HCT116 (cell line): ENCODE data around the gene STK4. TPM values are rescaled to one million over a fixed set of nuclear protein-coding genes. Genes with fewer than 3 reads are reported as not detected.

ENCODE experiments used
- ATAC-seq: fragments of 200-7000 bp; cut with Tn5 transposase; 2 replicates; pipeline ENCODE4 v1.9.1; 2020; ENCODE audit warnings: mild to moderate bottlenecking, moderate library complexity
- BruUV-seq: library from RNA; stranded (reverse); fragments of 400-500 nt; replicated peaks from 2 replicates; lab custom pipeline; 2021; lab: Mats Ljungman, UMichigan
- CTCF ChIA-PET: fragments of 300-600 bp; sonication (Branson Sonifier 250); formaldehyde crosslinking; loops from one replicate; lab custom pipeline; 2021; ENCODE audit warnings: antibody characterized with exemption; lab: Charles Lee
- POLR2A ChIA-PET: fragments of 300-600, 350-600 bp; sonication (Branson Sonifier 250); formaldehyde crosslinking; loops from one replicate; lab custom pipeline; 2021; ENCODE audit warnings: antibody characterized with exemption; lab: Charles Lee
- RAD21 ChIA-PET, 2 experiments: fragments of 300-600 bp; sonication (Branson Sonifier 250); formaldehyde crosslinking; loops; one replicate each; lab custom pipeline; 2023; ENCODE audit warnings: low total read pairs in 2 of 2; ENCODE audit not compliant: uncharacterized antibody in 2 of 2, unreplicated experiment in 2 of 2, low non-redundant PET in 1 of 2; lab: Charles Lee
- DNase-seq: peaks from one replicate; pipeline ENCODE4 v3.0.0-alpha.2; 2010; ENCODE audit warnings: low read depth, low spot score
- H2AFZ ChIP-seq: fragments of 200-600 bp; shearing (Covaris generic), sonication (generic); 2 replicates; pipeline ENCODE4 v1.6.1; 2017; ENCODE audit warnings: low read depth, mixed run types, mixed read lengths, antibody characterized with exemption, low read length; ENCODE audit not compliant: poor library complexity, severe bottlenecking
- H3K27ac ChIP-seq: 2 replicates; pipeline ENCODE4 v1.5.1; 2012; ENCODE audit warnings: low read depth, low read length
- H3K27me3 ChIP-seq: fragments of 200-600 bp; sonication (generic); 2 replicates; pipeline ENCODE4 v1.6.1; 2016; ENCODE audit warnings: mixed run types, low read length, mixed read lengths; ENCODE audit not compliant: insufficient read depth
- H3K36me3 ChIP-seq, 2 experiments: fragments of 200-500 bp in 1 of 2; fragments of 200-600 bp in 1 of 2; sonication (Bioruptor generic) in 1 of 2; sonication (generic) in 1 of 2; 2 replicates each; pipeline versions ENCODE4 v1.5.1 to v1.6.1; 2014 to 2016; ENCODE audit warnings: low read length in 2 of 2, inconsistent platforms in 1 of 2, mixed read lengths in 1 of 2, mixed run types in 1 of 2; ENCODE audit not compliant: insufficient read depth in 2 of 2, control insufficient read depth in 1 of 2
- H3K4me1 ChIP-seq, 2 experiments: fragments of 200-600 bp in 1 of 2; sonication (generic) in 1 of 2; 2 replicates each; pipeline versions ENCODE4 v1.5.1 to v1.6.1; 2012 to 2017; ENCODE audit warnings: low read length in 2 of 2, inconsistent platforms in 1 of 2, mild to moderate bottlenecking in 1 of 2, mixed read lengths in 1 of 2, mixed run types in 1 of 2, moderate library complexity in 1 of 2; ENCODE audit not compliant: insufficient read depth in 2 of 2, control insufficient read depth in 1 of 2
- H3K4me2 ChIP-seq: fragments of 200-600 bp; sonication (generic); 2 replicates; pipeline ENCODE4 v1.6.1; 2017; ENCODE audit warnings: mixed run types, low read length, mixed read lengths
- H3K4me3 ChIP-seq, 2 experiments: fragments of 200-600 bp in 1 of 2; sonication (generic) in 1 of 2; replicated peaks in 1 of 2; 2 replicates each; pipeline ENCODE4 v1.5.1; 2011 to 2016; ENCODE audit warnings: low read length in 2 of 2, control low read depth in 1 of 2, low read depth in 1 of 2, mild to moderate bottlenecking in 1 of 2, mixed read lengths in 1 of 2, mixed run types in 1 of 2
- H3K79me2 ChIP-seq: fragments of 200-600 bp; sonication (generic); 2 replicates; pipeline ENCODE4 v1.6.1; 2017; ENCODE audit warnings: mild to moderate bottlenecking, mixed run types, low read length, moderate library complexity, mixed read lengths; ENCODE audit not compliant: insufficient read depth
- H3K9ac ChIP-seq: fragments of 200-600 bp; sonication (generic); 2 replicates; pipeline ENCODE4 v1.6.1; 2016; ENCODE audit warnings: low read length, mixed read lengths
- H3K9me2 ChIP-seq: fragments of 200-600 bp; sonication (generic), shearing (Covaris generic); 2 replicates; pipeline ENCODE4 v1.6.1; 2017; ENCODE audit warnings: mixed run types, mild to moderate bottlenecking, moderate library complexity; ENCODE audit not compliant: insufficient read depth
- H3K9me3 ChIP-seq, 2 experiments: fragments of 200-500 bp in 1 of 2; fragments of 200-600 bp in 1 of 2; sonication (Bioruptor generic) in 1 of 2; sonication (generic) in 1 of 2; 2 replicates each; pipeline ENCODE4 v1.6.1; 2014 to 2017; ENCODE audit warnings: low read length in 2 of 2, mixed read lengths in 2 of 2, inconsistent platforms in 1 of 2, low read depth in 1 of 2, mild to moderate bottlenecking in 1 of 2, mixed run types in 1 of 2, moderate library complexity in 1 of 2; ENCODE audit not compliant: control insufficient read depth in 1 of 2, insufficient read depth in 1 of 2
- H4K20me1 ChIP-seq: fragments of 200-600 bp; sonication (generic), shearing (Covaris generic); 2 replicates; pipeline ENCODE4 v1.6.1; 2017; ENCODE audit warnings: mixed run types, mild to moderate bottlenecking, moderate library complexity; ENCODE audit not compliant: insufficient read depth
- CEBPB ChIP-seq: IDR thresholded peaks from 2 replicates; pipeline ENCODE4 v1.6.1; 2012; ENCODE audit warnings: low read depth
- EGR1 ChIP-seq: IDR thresholded peaks from 2 replicates; pipeline ENCODE4 v1.6.1; 2012; ENCODE audit warnings: low read depth
- ELF1 ChIP-seq: IDR thresholded peaks from 2 replicates; pipeline ENCODE4 v1.6.1; 2012; ENCODE audit warnings: low read depth, borderline replicate concordance
- EZH2 ChIP-seq: fragments of 200-600 bp; sonication (generic); IDR thresholded peaks from 2 replicates; pipeline ENCODE4 v1.6.1; 2017; ENCODE audit warnings: antibody characterized with exemption, mixed run types
- JUND ChIP-seq: IDR thresholded peaks from 2 replicates; pipeline ENCODE4 v1.6.1; 2012
- MAX ChIP-seq: IDR thresholded peaks from 2 replicates; pipeline ENCODE4 v1.6.1; 2012
- POLR2A ChIP-seq: IDR thresholded peaks from 2 replicates; pipeline ENCODE4 v1.7.0; 2011; ENCODE audit warnings: borderline replicate concordance; ENCODE audit not compliant: insufficient read depth, insufficient read length; ENCODE audit errors: extremely low read depth
- POLR2AphosphoS5 ChIP-seq: IDR thresholded peaks from 2 replicates; pipeline ENCODE4 v1.6.1; 2011; ENCODE audit warnings: mild to moderate bottlenecking, low read depth, low read length, moderate library complexity
- RAD21 ChIP-seq: IDR thresholded peaks from 2 replicates; pipeline ENCODE4 v1.6.1; 2012; ENCODE audit warnings: low read depth, mild to moderate bottlenecking
- SP1 ChIP-seq: IDR thresholded peaks from 2 replicates; pipeline ENCODE4 v1.6.1; 2012; ENCODE audit warnings: low read depth
- TCF7L2 ChIP-seq: IDR thresholded peaks from 2 replicates; pipeline ENCODE4 v1.7.0; 2011; ENCODE audit warnings: borderline replicate concordance, inconsistent platforms; ENCODE audit not compliant: insufficient read depth, insufficient read length; ENCODE audit errors: extremely low read depth
- YY1 ChIP-seq: IDR thresholded peaks from 2 replicates; pipeline ENCODE4 v1.6.1; 2011; ENCODE audit warnings: low read length, low read depth, moderate library complexity, mild to moderate bottlenecking; ENCODE audit not compliant: insufficient replicate concordance; ENCODE audit errors: extremely low read depth
- ZFX ChIP-seq: fragments of 450-650 bp; IDR thresholded peaks from 2 replicates; pipeline ENCODE4 v1.6.1; 2017
- intact Hi-C: fragments of 100-400 bp; cut with micrococcal nuclease; formaldehyde crosslinking; loops from 2 replicates; pipeline ENCODE4 v1.10.0; 2022
- total RNA-seq: library from RNA; stranded (reverse); gene quantifications from one replicate; pipeline ENCODE4 v1.2.1, GENCODE V29; 2021; ENCODE audit not compliant: unreplicated experiment

Gene STK4
- total RNA-seq, 1 experiment from 2014 or later, result 45.4 TPM

- TF ChIP-seq YY1, result no peak
- TF ChIP-seq CEBPB, result peak; percentile 70
- no peak for TF ChIP-seq SP1
These were observed 104.8 kb downstream of the STK4 start (continued) for GRCh38 chr20:45070932-45071632.

- H3K79me2 ChIP-seq, result no peaks in the 10 kb centered on the region; the same call in 1 of the 2 replicates
- H3K4me2 ChIP-seq, result no peak overlapping the region
- peaks cover 0 to 8% of the 10 kb centered on the region in 2 experiments; a peak in 3 of 4 replicates for H3K36me3 ChIP-seq
- H3K9me3 ChIP-seq, result no peaks in the 10 kb centered on the region
- ATAC-seq, result no peak
- no peaks in the 10 kb centered on the region for H3K9me2 ChIP-seq
- no TSS peak for BruUV-seq
- TF ChIP-seq ZFX (no peak), MAX (no peak), POLR2AphosphoS5 (no peak), JUND (no peak), RAD21 (no peak)
- no peak overlapping the region for H3K4me3 ChIP-seq
- no peak overlapping the region for H2AFZ ChIP-seq
- no peaks in the 10 kb centered on the region for H3K27me3 ChIP-seq
- peaks cover 4% of the 10 kb centered on the region; the same call in 1 of the 2 replicates for H4K20me1 ChIP-seq
- ChIA-PET RAD21 (no interaction called here), POLR2A (no interaction called here), CTCF (interaction anchor here (0.8 to 1.2 kb wide), 2 partner anchors 23 to 28 kb away, joined by 5 to 6 read pairs; no protein-coding TSS in a partner anchor)
- intact Hi-C loops, result no loop called here
- H3K4me1 ChIP-seq, result peaks cover 8 to 10% of the 10 kb centered on the region in 2 experiments; a peak in 3 of 4 replicates
- no peak overlapping the region for H3K9ac ChIP-seq
- DNase-seq, result no peak
- H3K27ac ChIP-seq, result no peak overlapping the region
These were observed 105.8 kb downstream of the STK4 start for GRCh38 chr20:45072066-45072465.

- intact Hi-C loops, result no loop called here
- no peak overlapping the region for H3K9ac ChIP-seq
- H2AFZ ChIP-seq, result no peak overlapping the region
- TF ChIP-seq ZFX, result no peak
- no peak for TF ChIP-seq MAX
- no peak for TF ChIP-seq EZH2
- TF ChIP-seq POLR2A, result no peak
- TF ChIP-seq SP1, result no peak
- no peak for TF ChIP-seq TCF7L2
- TF ChIP-seq EGR1, result no peak
- no peak for TF ChIP-seq JUND
- no peak for TF ChIP-seq ELF1
- H3K27me3 ChIP-seq, result no peaks in the 10 kb centered on the region
- ChIA-PET CTCF (no interaction called here), POLR2A (no interaction called here), RAD21 (no interaction called here)
- no TSS peak for BruUV-seq
- H3K4me3 ChIP-seq, result no peak overlapping the region
- peaks cover 0 to 10% of the 10 kb centered on the region in 2 experiments; a peak in 3 of 4 replicates for H3K36me3 ChIP-seq
- no peaks in the 10 kb centered on the region for H3K9me2 ChIP-seq
- peaks cover 4% of the 10 kb centered on the region; the same call in 1 of the 2 replicates for H4K20me1 ChIP-seq
- H3K9me3 ChIP-seq, result no peaks in the 10 kb centered on the region
- H3K79me2 ChIP-seq, result no peaks in the 10 kb centered on the region; the same call in 1 of the 2 replicates
- peaks cover 8 to 10% of the 10 kb centered on the region in 2 experiments; a peak in 3 of 4 replicates for H3K4me1 ChIP-seq
- H3K27ac ChIP-seq, result no peak overlapping the region
- no peak for DNase-seq
- no peak overlapping the region for H3K4me2 ChIP-seq
- ATAC-seq, result no peak
These were observed 106.9 kb downstream of the STK4 start for GRCh38 chr20:45073221-45073620.
